C4-2B (cell line): Measurements from ENCODE around the gene TESK2.

Source experiments
- H3K27ac ChIP-seq: fragments of 450-650 bp; 2 replicates; pipeline ENCODE4 v1.5.1; 2017
- ZFX ChIP-seq: fragments of 450-650 bp; IDR thresholded peaks from 2 replicates; pipeline ENCODE4 v1.6.1; 2017
- TF ChIP-seq, protein P1 (sequence below): fragments of 450-650 bp; conservative IDR thresholded peaks from 2 replicates; pipeline ENCODE4 v1.5.1; 2017; ENCODE audit warnings: mild to moderate bottlenecking

TESK2 gene

DNA sequence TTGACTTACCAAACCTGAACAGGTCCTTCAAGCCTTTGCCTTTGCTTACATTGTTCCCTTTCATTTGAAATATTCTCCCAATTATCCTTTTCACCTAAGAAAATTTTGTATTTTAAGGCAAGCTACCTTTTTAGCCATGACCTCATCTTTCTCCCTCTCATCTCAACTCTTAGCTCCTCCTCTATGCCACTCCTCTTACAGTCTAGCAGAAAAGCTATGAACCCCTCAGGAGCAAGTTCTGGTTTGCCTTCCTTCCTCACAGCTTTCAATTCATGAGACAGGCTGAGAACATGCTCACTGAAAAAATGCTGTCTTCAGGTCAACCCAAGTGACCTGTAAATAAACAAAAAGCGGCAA is 142.4 kb downstream of the TESK2 start:
- TF ChIP-seq ZFX: no peak
- TF ChIP-seq, protein P1, sequence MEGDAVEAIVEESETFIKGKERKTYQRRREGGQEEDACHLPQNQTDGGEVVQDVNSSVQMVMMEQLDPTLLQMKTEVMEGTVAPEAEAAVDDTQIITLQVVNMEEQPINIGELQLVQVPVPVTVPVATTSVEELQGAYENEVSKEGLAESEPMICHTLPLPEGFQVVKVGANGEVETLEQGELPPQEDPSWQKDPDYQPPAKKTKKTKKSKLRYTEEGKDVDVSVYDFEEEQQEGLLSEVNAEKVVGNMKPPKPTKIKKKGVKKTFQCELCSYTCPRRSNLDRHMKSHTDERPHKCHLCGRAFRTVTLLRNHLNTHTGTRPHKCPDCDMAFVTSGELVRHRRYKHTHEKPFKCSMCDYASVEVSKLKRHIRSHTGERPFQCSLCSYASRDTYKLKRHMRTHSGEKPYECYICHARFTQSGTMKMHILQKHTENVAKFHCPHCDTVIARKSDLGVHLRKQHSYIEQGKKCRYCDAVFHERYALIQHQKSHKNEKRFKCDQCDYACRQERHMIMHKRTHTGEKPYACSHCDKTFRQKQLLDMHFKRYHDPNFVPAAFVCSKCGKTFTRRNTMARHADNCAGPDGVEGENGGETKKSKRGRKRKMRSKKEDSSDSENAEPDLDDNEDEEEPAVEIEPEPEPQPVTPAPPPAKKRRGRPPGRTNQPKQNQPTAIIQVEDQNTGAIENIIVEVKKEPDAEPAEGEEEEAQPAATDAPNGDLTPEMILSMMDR: no peak
- H3K27ac ChIP-seq: peak overlapping the region; percentile 67

DNA sequence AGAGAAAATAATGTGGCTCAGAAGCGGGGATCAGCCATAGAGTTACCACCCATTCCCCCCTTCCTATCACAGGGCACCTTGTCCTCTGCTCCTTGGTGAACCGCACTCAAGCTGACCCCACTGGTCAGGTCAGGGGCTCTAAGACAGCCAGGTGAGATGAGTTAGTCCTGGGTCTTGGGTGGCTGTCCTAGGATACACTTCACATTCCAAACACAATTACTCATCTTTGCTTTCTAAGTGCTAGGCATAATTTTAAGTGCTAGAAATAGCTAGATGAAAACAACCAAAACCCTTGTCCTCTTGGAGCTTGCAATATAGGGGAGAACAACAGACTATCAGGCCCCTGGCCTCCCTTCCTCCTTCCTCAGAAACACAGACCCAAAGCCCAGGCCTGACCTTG is 142.9 kb downstream of the TESK2 start:
- TF ChIP-seq, protein P1: no peak
- no peak for TF ChIP-seq ZFX
- H3K27ac ChIP-seq: peak overlapping the region; percentile 67

DNA sequence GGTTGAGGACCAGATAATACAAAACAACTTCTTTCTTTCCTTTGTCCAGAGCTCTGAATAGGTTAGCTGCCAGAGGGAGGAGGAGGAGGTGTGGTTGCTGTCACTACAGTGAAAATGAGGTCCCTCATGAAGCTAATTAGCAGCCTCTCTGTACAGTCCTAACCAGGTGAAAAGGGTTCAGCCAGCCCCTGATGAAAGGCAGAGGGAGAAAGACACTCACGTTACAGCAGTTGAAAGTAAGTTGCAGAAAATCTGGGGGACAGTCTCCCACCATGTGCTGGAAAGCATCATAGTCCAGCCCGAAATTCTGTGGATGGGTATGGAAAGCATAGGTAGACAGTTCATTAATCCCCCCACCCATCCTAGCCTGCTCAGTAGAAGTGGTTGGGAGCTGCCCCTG is 144.5 kb downstream of the TESK2 start:
- no peak overlapping the region for H3K27ac ChIP-seq
- TF ChIP-seq, protein P1: no peak
- TF ChIP-seq ZFX: no peak

- TF ChIP-seq ZFX: no peak
- TF ChIP-seq, protein P1: no peak
- no peak overlapping the region for H3K27ac ChIP-seq
These were observed 145.9 kb downstream of the TESK2 start for GRCh38 chr1:45345014-45345413.

DNA sequence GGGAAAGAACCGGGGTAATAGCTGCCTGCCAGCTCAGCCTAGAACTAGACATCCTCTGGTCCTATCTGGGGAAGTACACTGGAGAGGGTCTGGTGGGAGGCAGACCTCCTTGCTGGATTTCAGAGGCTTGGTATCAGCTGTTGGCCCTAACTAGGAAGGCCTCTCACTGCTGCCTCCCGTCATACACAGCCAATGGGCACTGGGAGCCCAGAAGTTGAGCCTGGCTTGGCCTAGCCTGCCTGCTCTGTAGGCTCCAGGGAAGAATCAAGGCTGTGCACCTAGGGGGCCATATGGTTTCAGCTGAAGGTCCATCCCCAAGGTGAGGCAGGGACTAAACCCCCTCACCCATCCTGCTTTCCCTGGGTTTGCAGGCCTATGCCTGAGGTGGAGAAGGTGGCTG is 146.5 kb downstream of the TESK2 start:
- H3K27ac ChIP-seq: no peak overlapping the region
- TF ChIP-seq, protein P1: no peak
- no peak for TF ChIP-seq ZFX

- H3K27ac ChIP-seq: peak overlapping the region; percentile 94
These were observed 150.0 kb downstream of the TESK2 start for GRCh38 chr1:45340816-45341466.

GRCh38 chr1:45339789-45340558 is 151.0 kb downstream of the TESK2 start, which contains the start of the genes MUTYH and TOE1:
Gene MUTYH (minus strand): TSS chr1:45340440. CDS start chr1:45334505, 5,935 bp downstream.
Gene TOE1 (plus strand): TSS chr1:45340170. CDS start chr1:45340253, 83 bp downstream.
- TF ChIP-seq, protein P1: no peak
- TF ChIP-seq ZFX: no peak; the same call in 1 of the 2 replicates
- peak within 1 kb of the TSS; percentile 94 for H3K27ac ChIP-seq

More at GRCh38 chr1:45340816-45341466, 150.0 kb downstream of the TESK2 start:
- TF ChIP-seq, protein P1: no peak
- TF ChIP-seq ZFX: no peak
